ENCODE data around the gene AVPR1A.

DNA sequence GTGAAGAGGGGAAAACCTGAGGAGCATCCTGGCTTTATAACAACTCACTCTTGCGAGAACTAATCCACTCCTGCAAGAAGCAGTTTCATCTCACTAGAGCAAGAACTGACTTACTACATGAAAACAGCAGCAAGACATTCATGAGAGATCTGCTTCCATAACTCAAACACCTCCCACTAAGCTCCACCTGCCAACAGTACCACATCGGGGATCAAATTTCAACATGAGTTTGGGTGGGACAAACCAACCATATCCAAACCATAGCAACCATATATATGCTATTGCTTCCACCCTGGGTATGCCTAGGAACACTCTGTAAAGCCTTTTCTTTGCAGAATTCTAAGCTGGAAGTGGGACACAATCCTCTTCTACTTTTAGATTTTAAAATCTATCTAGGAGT, 13.9 kb upstream of the AVPR1A start:
- TF ChIP-seq EZH2 (IDR thresholded peaks at IDR 0.05) (no peak), TCF7L2 (IDR thresholded peaks at IDR 0.05; ENCODE audit: borderline replicate concordance, extremely low read depth, insufficient read depth, insufficient read length) (no peak)
- TF ChIP-seq, protein P1, sequence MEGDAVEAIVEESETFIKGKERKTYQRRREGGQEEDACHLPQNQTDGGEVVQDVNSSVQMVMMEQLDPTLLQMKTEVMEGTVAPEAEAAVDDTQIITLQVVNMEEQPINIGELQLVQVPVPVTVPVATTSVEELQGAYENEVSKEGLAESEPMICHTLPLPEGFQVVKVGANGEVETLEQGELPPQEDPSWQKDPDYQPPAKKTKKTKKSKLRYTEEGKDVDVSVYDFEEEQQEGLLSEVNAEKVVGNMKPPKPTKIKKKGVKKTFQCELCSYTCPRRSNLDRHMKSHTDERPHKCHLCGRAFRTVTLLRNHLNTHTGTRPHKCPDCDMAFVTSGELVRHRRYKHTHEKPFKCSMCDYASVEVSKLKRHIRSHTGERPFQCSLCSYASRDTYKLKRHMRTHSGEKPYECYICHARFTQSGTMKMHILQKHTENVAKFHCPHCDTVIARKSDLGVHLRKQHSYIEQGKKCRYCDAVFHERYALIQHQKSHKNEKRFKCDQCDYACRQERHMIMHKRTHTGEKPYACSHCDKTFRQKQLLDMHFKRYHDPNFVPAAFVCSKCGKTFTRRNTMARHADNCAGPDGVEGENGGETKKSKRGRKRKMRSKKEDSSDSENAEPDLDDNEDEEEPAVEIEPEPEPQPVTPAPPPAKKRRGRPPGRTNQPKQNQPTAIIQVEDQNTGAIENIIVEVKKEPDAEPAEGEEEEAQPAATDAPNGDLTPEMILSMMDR (IDR thresholded peaks at IDR 0.05 in 2 of 3, conservative IDR thresholded peaks at IDR 0.05 in 1 of 3; ENCODE audit: borderline replicate concordance in 1 of 3, insufficient read depth in 1 of 3, low read depth in 2 of 3, low read length in 2 of 3) = no peak
